MM.1S (cell line): ENCODE data around the gene NQO2.

Experiments
- EZH2 ChIP-seq: fragments of 300-600 bp; sonication (generic); optimal IDR thresholded peaks from 2 replicates; pipeline ENCODE3; 2017; ENCODE audit warnings: low read depth, mild to moderate bottlenecking, antibody characterized with exemption, low read length, mixed read lengths
- EZH2phosphoT487 ChIP-seq: fragments of 300-600 bp; sonication (generic); IDR thresholded peaks from 2 replicates; pipeline ENCODE4 v1.6.1; 2018; ENCODE audit warnings: antibody characterized with exemption, low read length
- TF ChIP-seq, protein P1 (sequence below): fragments of 300-600 bp; sonication (generic); IDR thresholded peaks from 2 replicates; pipeline ENCODE4 v1.5.1; 2016; ENCODE audit warnings: antibody characterized with exemption, low read length, mixed read lengths

DNA sequence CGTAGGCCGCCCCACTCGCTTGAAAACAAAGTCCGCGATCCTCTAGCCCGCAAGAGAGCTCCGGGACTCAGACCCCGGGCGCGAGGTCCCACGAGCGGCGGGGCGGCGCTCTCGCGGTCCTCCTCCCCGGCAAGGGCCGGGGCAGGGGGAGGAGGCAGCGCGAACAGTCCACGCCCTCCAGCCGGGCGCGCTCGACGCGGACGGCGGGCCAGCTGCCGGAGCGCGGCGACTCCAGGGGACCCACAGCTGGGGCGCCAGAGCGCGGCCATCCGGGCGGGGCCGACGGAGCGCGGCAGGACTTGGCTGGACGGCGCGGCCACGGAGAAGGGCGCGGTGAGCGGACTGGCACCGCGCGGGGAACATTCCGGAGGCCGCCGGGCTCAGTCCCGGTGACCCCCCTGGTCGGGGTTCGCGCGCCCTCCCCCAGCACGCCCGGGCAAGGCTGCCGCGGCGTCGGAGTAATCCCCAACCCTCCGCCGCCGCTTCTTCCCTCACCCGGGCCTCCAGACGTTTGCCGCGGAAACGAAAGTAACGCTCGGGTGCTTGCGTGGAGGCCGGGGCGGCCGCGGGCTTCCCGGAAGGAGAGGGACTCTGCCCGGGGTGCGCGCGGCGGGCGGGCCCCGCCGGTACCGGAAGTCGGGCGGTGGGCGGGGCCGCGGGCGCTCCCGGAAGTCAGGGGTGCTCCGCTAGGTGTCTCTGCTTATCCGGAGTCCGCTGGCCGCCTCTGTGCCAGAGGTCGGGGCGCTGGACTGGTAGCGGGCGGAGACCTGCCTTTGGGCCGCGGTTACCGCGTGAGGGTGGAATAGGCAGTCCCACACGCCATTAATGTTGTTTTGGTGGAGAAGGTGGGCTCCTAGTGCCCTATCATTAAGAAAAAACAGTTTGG, 68.9 kb downstream of the NQO2 start, which contains the start of gene RIPK1:
- TF ChIP-seq, protein P1, sequence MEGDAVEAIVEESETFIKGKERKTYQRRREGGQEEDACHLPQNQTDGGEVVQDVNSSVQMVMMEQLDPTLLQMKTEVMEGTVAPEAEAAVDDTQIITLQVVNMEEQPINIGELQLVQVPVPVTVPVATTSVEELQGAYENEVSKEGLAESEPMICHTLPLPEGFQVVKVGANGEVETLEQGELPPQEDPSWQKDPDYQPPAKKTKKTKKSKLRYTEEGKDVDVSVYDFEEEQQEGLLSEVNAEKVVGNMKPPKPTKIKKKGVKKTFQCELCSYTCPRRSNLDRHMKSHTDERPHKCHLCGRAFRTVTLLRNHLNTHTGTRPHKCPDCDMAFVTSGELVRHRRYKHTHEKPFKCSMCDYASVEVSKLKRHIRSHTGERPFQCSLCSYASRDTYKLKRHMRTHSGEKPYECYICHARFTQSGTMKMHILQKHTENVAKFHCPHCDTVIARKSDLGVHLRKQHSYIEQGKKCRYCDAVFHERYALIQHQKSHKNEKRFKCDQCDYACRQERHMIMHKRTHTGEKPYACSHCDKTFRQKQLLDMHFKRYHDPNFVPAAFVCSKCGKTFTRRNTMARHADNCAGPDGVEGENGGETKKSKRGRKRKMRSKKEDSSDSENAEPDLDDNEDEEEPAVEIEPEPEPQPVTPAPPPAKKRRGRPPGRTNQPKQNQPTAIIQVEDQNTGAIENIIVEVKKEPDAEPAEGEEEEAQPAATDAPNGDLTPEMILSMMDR, result peak; percentile 34
- TF ChIP-seq EZH2phosphoT487, result no peak
- no peak for TF ChIP-seq EZH2
